ENCODE results near the gene HLA-DOA. TPM values are rescaled to one million over a fixed set of nuclear protein-coding genes. Genes with fewer than 3 reads are reported as not detected.

The HLA-DOA gene
- total RNA-seq, 3 donors from 2014 or later = 2.1 to 5.7 (median 3.3) TPM

- TF ChIP-seq POLR2AphosphoS5 (IDR thresholded peaks at IDR 0.05) (no peak), POLR2A (IDR thresholded peaks at IDR 0.05) (no peak), CTCF (IDR thresholded peaks at IDR 0.05) (no peak)
Observed at GRCh38 chr6:32993363-32993973, 15.9 kb downstream of the HLA-DOA start.

GRCh38 chr6:32991972-32992371 is 17.4 kb downstream of the HLA-DOA start:
- H3K4me1 ChIP-seq = no peaks in the 10 kb centered on the region

More at GRCh38 chr6:32993363-32993973, 15.9 kb downstream of the HLA-DOA start:
- H3K4me1 ChIP-seq = no peaks in the 10 kb centered on the region
- no peak for DNase-seq (ENCODE audit: low spot score in 2 of 2)
- H3K27ac ChIP-seq = no peak overlapping the region
- H3K27me3 ChIP-seq = no peaks in the 10 kb centered on the region
- intact Hi-C loops (cut with DNase I; ENCODE audit: low total_unique reads) = no loop called here
- H3K4me3 ChIP-seq = no peak overlapping the region
- no peaks in the 10 kb centered on the region for H3K36me3 ChIP-seq
- no peaks in the 10 kb centered on the region for H3K9me3 ChIP-seq

DNA sequence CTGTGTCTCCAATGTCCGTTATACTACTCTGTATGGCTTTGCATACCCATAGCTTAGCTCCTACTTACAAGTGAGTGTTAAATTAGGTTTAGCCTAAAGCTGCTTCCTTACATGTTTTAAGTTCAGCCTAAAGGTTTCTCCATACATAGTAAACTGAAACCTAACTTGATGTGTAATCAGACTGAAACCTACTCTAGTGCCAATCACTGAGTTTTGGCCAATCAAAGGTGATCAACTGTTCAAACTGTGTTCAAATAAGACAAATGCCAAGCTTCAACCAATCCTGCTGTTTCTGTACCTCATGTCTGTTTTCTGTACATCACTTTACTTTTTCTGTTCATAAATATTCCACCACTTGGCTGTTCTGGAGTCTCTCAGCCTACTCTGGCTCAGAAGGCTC is 20.0 kb downstream of the HLA-DOA start:
- DNase-seq (ENCODE audit: low spot score in 2 of 2) = no peak
- Histone ChIP-seq H3K36me3 (no peaks in the 10 kb centered on the region), H3K27ac (no peak overlapping the region), H3K4me1 (no peaks in the 10 kb centered on the region), H3K9me3 (no peaks in the 10 kb centered on the region), H3K27me3 (no peaks in the 10 kb centered on the region), H3K4me3 (no peak overlapping the region)
- intact Hi-C loops (cut with DNase I; ENCODE audit: low total_unique reads) = no loop called here
- TF ChIP-seq CTCF (IDR thresholded peaks at IDR 0.05) (no peak), POLR2A (IDR thresholded peaks at IDR 0.05) (no peak), POLR2AphosphoS5 (IDR thresholded peaks at IDR 0.05) (no peak)

More at GRCh38 chr6:32991972-32992371, 17.4 kb downstream of the HLA-DOA start:
- Histone ChIP-seq H3K27ac (no peak overlapping the region), H3K9me3 (no peaks in the 10 kb centered on the region), H3K36me3 (no peaks in the 10 kb centered on the region), H3K27me3 (no peaks in the 10 kb centered on the region), H3K4me3 (no peak overlapping the region)
- no peak for DNase-seq (ENCODE audit: low spot score in 2 of 2)
- TF ChIP-seq CTCF (IDR thresholded peaks at IDR 0.05) (no peak), POLR2A (IDR thresholded peaks at IDR 0.05) (no peak), POLR2AphosphoS5 (IDR thresholded peaks at IDR 0.05) (no peak)
- intact Hi-C loops (cut with DNase I; ENCODE audit: low total_unique reads) = no loop called here

DNA sequence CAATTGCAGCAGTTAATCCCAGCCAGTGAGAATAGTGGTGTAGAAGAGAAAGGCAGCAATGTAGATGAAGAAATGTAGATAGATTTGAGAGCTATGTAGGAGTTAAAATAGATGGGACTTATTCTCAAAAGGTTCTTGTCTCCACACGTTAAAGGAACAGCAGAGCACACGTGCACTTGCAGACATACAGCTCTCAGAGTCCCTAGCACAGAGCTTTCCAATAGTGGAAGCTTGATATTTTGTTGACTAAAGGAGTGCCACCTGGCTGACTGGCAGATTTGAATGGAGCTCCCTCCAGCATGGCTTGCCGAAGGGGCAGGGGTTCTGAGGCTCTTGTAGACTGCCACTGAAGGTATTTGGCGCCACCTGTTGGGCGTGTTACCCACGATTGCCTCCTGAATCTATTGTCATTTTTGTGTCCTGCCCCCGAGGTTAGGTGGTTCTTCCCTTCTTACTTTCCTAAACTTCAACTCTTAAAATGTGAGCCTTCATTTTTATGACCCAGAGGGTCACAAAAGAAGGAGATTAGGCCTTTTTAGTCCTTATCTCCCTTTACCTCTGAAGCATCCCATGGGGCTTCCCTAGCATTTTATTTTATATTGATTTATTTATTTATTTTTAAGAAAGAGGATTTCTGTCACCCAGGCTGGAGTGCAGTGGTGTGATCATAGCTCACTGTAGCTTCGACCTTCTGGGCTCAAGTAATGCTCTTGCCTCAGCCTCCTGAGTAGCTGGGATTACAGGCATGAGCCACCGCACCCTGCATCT is 24.6 kb downstream of the HLA-DOA start:
- H3K27ac ChIP-seq = no peak overlapping the region
- TF ChIP-seq CTCF (IDR thresholded peaks at IDR 0.05) = peak; percentile 65 to 92 (median 89)
- no peak for TF ChIP-seq POLR2AphosphoS5 (IDR thresholded peaks at IDR 0.05)
- H3K9me3 ChIP-seq = no peaks in the 10 kb centered on the region
- H3K27me3 ChIP-seq = no peaks in the 10 kb centered on the region
- H3K4me1 ChIP-seq = no peaks in the 10 kb centered on the region
- intact Hi-C loops (cut with DNase I; ENCODE audit: low total_unique reads) = loop anchor here (5.0 kb wide), 1 partner anchor 108 kb away; no protein-coding TSS in a partner anchor
- peaks cover under 1% of the 10 kb centered on the region for H3K36me3 ChIP-seq
- peak; percentile 90 to 92 for DNase-seq (ENCODE audit: low spot score in 2 of 2)
- no peak overlapping the region for H3K4me3 ChIP-seq
